ENCODE measurements around the gene RSRC1. TPM values are rescaled to one million over a fixed set of nuclear protein-coding genes. Genes with fewer than 3 reads are reported as not detected.

RSRC1 gene
- total RNA-seq, 1 donor from 2014 or later: 39.9 TPM

DNA sequence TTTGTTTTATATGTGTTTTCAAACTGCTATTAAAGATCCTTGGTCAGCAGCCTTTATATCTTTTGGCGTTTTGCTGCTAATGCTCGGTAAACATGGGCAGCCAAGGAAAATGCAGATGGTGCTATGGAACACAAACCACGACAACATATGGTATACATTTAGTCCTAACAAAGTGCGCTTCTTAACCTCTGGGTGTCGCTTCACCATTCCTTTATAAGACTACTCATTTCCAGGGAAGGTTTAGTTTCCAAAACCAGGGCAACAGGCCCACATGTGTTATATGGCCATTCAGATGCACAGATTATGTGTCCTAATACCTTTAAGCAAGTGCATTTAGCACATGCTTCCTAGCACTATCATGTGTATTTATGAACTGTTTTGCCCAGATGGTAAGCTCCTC lies 18.4 kb upstream of the RSRC1 start:
- Mint-ChIP-seq H3K9me3 (no peaks in the 10 kb centered on the region), H3K27ac (no peak overlapping the region), H3K27me3 (peaks cover 63% of the 10 kb centered on the region), H3K4me3 (no peak overlapping the region), H3K36me3 (ENCODE audit: low read depth) (no peaks in the 10 kb centered on the region), H3K4me1 (peaks cover 6% of the 10 kb centered on the region)
- DNase-seq (no peak), ATAC-seq (ENCODE audit: low read depth) (no peak)
- intact Hi-C loops (cut with micrococcal nuclease): no loop called here
- no peak for TF ChIP-seq CTCF (IDR thresholded peaks at IDR 0.05)
- POLR2A ChIA-PET: no interaction called here
- CTCF ChIA-PET: no interaction called here

- no peak overlapping the region for H3K4me3 Mint-ChIP-seq
- intact Hi-C loops (cut with micrococcal nuclease): no loop called here
- no peak overlapping the region for H3K27ac Mint-ChIP-seq
- ChIA-PET CTCF (no interaction called here), POLR2A (no interaction called here)
- H3K9me3 Mint-ChIP-seq: no peaks in the 10 kb centered on the region
- H3K27me3 Mint-ChIP-seq: peaks cover 62% of the 10 kb centered on the region
- no peak for TF ChIP-seq CTCF (IDR thresholded peaks at IDR 0.05)
- DNase-seq (no peak), ATAC-seq (ENCODE audit: low read depth) (no peak)
- peaks cover 7% of the 10 kb centered on the region for H3K36me3 Mint-ChIP-seq (ENCODE audit: low read depth)
- peaks cover 20% of the 10 kb centered on the region for H3K4me1 Mint-ChIP-seq
These were observed 16.4 kb upstream of the RSRC1 start for GRCh38 chr3:158093526-158093925.

- no peaks in the 10 kb centered on the region for H3K9me3 Mint-ChIP-seq
- ChIA-PET CTCF (no interaction called here), POLR2A (interaction anchor here (0.7 to 1.0 kb wide), 4 partner anchors 10 to 16 kb away, joined by 3 to 6 read pairs (median 3); no protein-coding TSS in a partner anchor)
- peaks cover 7% of the 10 kb centered on the region for H3K36me3 Mint-ChIP-seq (ENCODE audit: low read depth)
- intact Hi-C loops (cut with micrococcal nuclease): loop anchor here (5.0 kb wide), 2 partner anchors 548 to 708 kb away; partner anchors contain the start of genes GFM1 and MFSD1
- no peak overlapping the region for H3K27ac Mint-ChIP-seq
- peaks cover 61% of the 10 kb centered on the region for H3K27me3 Mint-ChIP-seq
- H3K4me1 Mint-ChIP-seq: peaks cover 21% of the 10 kb centered on the region
- TF ChIP-seq CTCF (IDR thresholded peaks at IDR 0.05): no peak
- DNase-seq (peak; percentile 16), ATAC-seq (ENCODE audit: low read depth) (no peak)
- peak overlapping the region; percentile 15 for H3K4me3 Mint-ChIP-seq
These were observed 15.4 kb upstream of the RSRC1 start for GRCh38 chr3:158094235-158095110.

DNA sequence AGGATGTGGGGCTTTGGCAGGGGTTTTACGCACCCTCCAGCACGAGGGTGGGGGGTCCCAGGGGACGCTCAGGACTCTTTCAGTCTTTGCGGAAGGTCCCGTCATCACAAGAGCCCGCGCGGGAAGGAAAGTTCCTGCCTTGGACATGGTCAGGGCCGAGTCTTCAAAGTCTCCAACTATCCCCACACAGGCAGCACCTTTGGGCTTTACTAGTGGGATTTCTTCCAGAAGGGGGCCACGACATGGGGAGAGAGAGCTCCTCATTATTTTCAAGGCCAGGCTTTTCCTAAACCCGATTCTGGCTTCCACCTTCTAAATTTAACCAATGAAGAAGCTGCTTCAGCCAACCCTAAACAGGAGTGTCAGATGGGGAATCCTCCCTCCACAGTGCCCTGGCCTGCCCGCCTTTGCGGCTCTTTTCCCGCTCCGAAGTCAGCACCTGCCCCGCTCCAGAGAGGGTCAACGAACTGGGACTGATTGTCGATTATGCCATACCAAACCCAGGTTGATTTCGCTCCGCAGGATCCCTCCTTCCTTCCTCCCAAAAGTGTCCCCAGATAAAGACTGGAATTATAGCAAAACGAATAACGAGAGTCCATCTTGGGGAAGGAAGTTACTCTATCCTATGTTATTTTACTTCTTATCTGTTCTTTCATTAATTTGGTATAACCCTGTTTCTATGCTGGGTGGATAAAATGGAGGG lies 14.6 kb upstream of the RSRC1 start:
- CTCF ChIA-PET: no interaction called here
- ATAC-seq (ENCODE audit: low read depth) (no peak), DNase-seq (no peak)
- H3K4me1 Mint-ChIP-seq: peaks cover 21% of the 10 kb centered on the region
- H3K36me3 Mint-ChIP-seq (ENCODE audit: low read depth): peaks cover 7% of the 10 kb centered on the region
- POLR2A ChIA-PET: interaction anchor here (0.7 to 1.0 kb wide), 4 partner anchors 9 to 15 kb away, joined by 3 to 6 read pairs (median 3); no protein-coding TSS in a partner anchor
- no peaks in the 10 kb centered on the region for H3K9me3 Mint-ChIP-seq
- intact Hi-C loops (cut with micrococcal nuclease): loop anchor here (5.0 kb wide), 2 partner anchors 547 to 707 kb away; partner anchors contain the start of genes GFM1 and MFSD1
- peaks cover 53% of the 10 kb centered on the region for H3K27me3 Mint-ChIP-seq
- H3K27ac Mint-ChIP-seq: peak overlapping the region; percentile 30
- H3K4me3 Mint-ChIP-seq: peak overlapping the region; percentile 24
- no peak for TF ChIP-seq CTCF (IDR thresholded peaks at IDR 0.05)

All from activated B cell treated with CpG ODN at 0.5 μM for 24 hours (primary cell).